Vagina (tissue), 2 donors: ENCODE results near the gene CCDC18.

Source experiments
- POLR2A ChIP-seq, 2 donors: fragments of 450-650 bp; IDR thresholded peaks; one replicate each; pipeline ENCODE4 v1.6.1; 2017; ENCODE audit warnings: antibody characterized with exemption in 2 of 2, mild to moderate bottlenecking in 2 of 2, moderate library complexity in 2 of 2
- POLR2AphosphoS5 ChIP-seq, 2 donors: sonication (generic); formaldehyde crosslinking; IDR thresholded peaks; one replicate each; pipeline ENCODE4 v1.9.0; 2017; ENCODE audit warnings: antibody characterized with exemption in 2 of 2, mild to moderate bottlenecking in 2 of 2, low read depth in 1 of 2; ENCODE audit not compliant: insufficient read depth in 1 of 2
- TF ChIP-seq, protein P1 (sequence below), 3 experiments: fragments of 450-650 bp in 2 of 3; fragments of 200-600 bp in 1 of 3; sonication (generic) in 1 of 3; IDR thresholded peaks; one replicate each; pipeline ENCODE4 v1.5.1; 2017 to 2019; ENCODE audit warnings: antibody characterized with exemption in 3 of 3, mild to moderate bottlenecking in 2 of 3, moderate library complexity in 2 of 3

DNA sequence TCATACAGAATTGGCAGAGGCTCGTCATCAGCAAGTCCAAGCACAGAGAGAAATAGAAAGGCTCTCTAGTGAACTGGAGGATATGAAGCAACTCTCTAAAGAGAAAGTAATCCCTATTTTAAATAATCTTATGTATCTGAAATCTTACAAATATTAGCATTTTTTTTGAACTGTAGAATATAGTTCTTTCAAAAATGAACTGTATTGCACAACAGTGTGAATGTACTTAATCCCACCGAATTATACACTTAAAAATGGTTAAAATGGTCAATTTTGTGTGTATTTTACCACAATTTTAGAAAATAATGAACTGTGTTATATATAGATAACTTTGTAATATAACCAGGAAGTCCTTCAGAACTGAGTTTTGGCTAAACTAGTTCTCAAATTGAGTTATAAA, 75.9 kb downstream of the CCDC18 start:
- TF ChIP-seq, protein P1, sequence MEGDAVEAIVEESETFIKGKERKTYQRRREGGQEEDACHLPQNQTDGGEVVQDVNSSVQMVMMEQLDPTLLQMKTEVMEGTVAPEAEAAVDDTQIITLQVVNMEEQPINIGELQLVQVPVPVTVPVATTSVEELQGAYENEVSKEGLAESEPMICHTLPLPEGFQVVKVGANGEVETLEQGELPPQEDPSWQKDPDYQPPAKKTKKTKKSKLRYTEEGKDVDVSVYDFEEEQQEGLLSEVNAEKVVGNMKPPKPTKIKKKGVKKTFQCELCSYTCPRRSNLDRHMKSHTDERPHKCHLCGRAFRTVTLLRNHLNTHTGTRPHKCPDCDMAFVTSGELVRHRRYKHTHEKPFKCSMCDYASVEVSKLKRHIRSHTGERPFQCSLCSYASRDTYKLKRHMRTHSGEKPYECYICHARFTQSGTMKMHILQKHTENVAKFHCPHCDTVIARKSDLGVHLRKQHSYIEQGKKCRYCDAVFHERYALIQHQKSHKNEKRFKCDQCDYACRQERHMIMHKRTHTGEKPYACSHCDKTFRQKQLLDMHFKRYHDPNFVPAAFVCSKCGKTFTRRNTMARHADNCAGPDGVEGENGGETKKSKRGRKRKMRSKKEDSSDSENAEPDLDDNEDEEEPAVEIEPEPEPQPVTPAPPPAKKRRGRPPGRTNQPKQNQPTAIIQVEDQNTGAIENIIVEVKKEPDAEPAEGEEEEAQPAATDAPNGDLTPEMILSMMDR (IDR thresholded peaks at IDR 0.05), result no peak
- TF ChIP-seq POLR2A (IDR thresholded peaks at IDR 0.05) (no peak), POLR2AphosphoS5 (IDR thresholded peaks at IDR 0.05; ENCODE audit: insufficient read depth in 1 of 2, low read depth in 1 of 2) (no peak)
